ENCODE measurements around the gene SLC23A2.
"Not testable (repeated sequence)": the region's sequence is repeated elsewhere in the genome, so short reads cannot be mapped to it uniquely, and the experiment has no call there.

The SLC23A2 gene

GRCh38 chr20:4848829-4849228 lies 152.5 kb downstream of the SLC23A2 start:
- not testable (repeated sequence) for H3K27ac Mint-ChIP-seq; DNase-seq (ENCODE audit: low spot score in 2 of 2); H3K36me3 Mint-ChIP-seq; H3K27me3 Mint-ChIP-seq; H3K4me3 Mint-ChIP-seq; ATAC-seq (ENCODE audit: low read depth); H3K9me3 Mint-ChIP-seq
- H3K4me1 Mint-ChIP-seq = peaks cover 14% of the 10 kb centered on the region

GRCh38 chr20:4848041-4848440 lies 153.3 kb downstream of the SLC23A2 start:
- no peak for ATAC-seq (ENCODE audit: low read depth)
- Mint-ChIP-seq H3K27ac (no peak overlapping the region), H3K4me3 (no peak overlapping the region)

GRCh38 chr20:4846821-4847220 lies 154.5 kb downstream of the SLC23A2 start:
- H3K4me1 Mint-ChIP-seq = peaks cover 14% of the 10 kb centered on the region
- H3K36me3 Mint-ChIP-seq = no peaks in the 10 kb centered on the region
- no peaks in the 10 kb centered on the region for H3K27me3 Mint-ChIP-seq
- ATAC-seq (ENCODE audit: low read depth) = no peak
- peaks cover 2% of the 10 kb centered on the region for H3K9me3 Mint-ChIP-seq
- H3K4me3 Mint-ChIP-seq = no peak overlapping the region
- H3K27ac Mint-ChIP-seq = no peak overlapping the region
- no peak for DNase-seq (ENCODE audit: low spot score in 2 of 2)

More at GRCh38 chr20:4848041-4848440, 153.3 kb downstream of the SLC23A2 start:
- peaks cover 2% of the 10 kb centered on the region for H3K36me3 Mint-ChIP-seq
- peaks cover 2% of the 10 kb centered on the region for H3K9me3 Mint-ChIP-seq
- H3K27me3 Mint-ChIP-seq = no peaks in the 10 kb centered on the region
- DNase-seq (ENCODE audit: low spot score in 2 of 2) = no peak
- peaks cover 14% of the 10 kb centered on the region for H3K4me1 Mint-ChIP-seq

- no peaks in the 10 kb centered on the region for H3K36me3 Mint-ChIP-seq
- peak overlapping the region; percentile 87 for H3K27ac Mint-ChIP-seq
- H3K27me3 Mint-ChIP-seq = no peaks in the 10 kb centered on the region
- ATAC-seq (ENCODE audit: low read depth) (peak; percentile 62), DNase-seq (ENCODE audit: low spot score in 2 of 2) (no peak)
- peaks cover 19% of the 10 kb centered on the region for H3K4me1 Mint-ChIP-seq
- H3K9me3 Mint-ChIP-seq = peaks cover 2% of the 10 kb centered on the region
- peak overlapping the region; percentile 59 for H3K4me3 Mint-ChIP-seq
Observed at GRCh38 chr20:4844751-4845465, 156.4 kb downstream of the SLC23A2 start.

- Mint-ChIP-seq H3K27me3 (no peaks in the 10 kb centered on the region), H3K4me3 (peak overlapping the region; percentile 59), H3K27ac (peak overlapping the region; percentile 87)
Observed at GRCh38 chr20:4844325-4844724, 157.0 kb downstream of the SLC23A2 start.

GRCh38 chr20:4840801-4841200 lies 160.5 kb downstream of the SLC23A2 start:
- ATAC-seq (ENCODE audit: low read depth) = no peak
- peaks cover 3% of the 10 kb centered on the region for H3K36me3 Mint-ChIP-seq
- peaks cover 2% of the 10 kb centered on the region for H3K9me3 Mint-ChIP-seq
- DNase-seq (ENCODE audit: low spot score in 2 of 2) = no peak
- no peaks in the 10 kb centered on the region for H3K27me3 Mint-ChIP-seq
- H3K27ac Mint-ChIP-seq = no peak overlapping the region
- H3K4me1 Mint-ChIP-seq = peaks cover 18% of the 10 kb centered on the region
- no peak overlapping the region for H3K4me3 Mint-ChIP-seq

More at GRCh38 chr20:4844325-4844724, 157.0 kb downstream of the SLC23A2 start:
- Mint-ChIP-seq H3K4me1 (peaks cover 19% of the 10 kb centered on the region), H3K36me3 (peaks cover 2% of the 10 kb centered on the region), H3K9me3 (peaks cover 2% of the 10 kb centered on the region)
- ATAC-seq (ENCODE audit: low read depth) = no peak
- no peak for DNase-seq (ENCODE audit: low spot score in 2 of 2)

GRCh38 chr20:4838526-4838925 lies 162.8 kb downstream of the SLC23A2 start:
- ATAC-seq (ENCODE audit: low read depth) (no peak), DNase-seq (ENCODE audit: low spot score in 2 of 2) (no peak)
- Mint-ChIP-seq H3K9me3 (no peaks in the 10 kb centered on the region), H3K27me3 (no peaks in the 10 kb centered on the region), H3K4me1 (peaks cover 11% of the 10 kb centered on the region), H3K36me3 (peaks cover 5% of the 10 kb centered on the region), H3K27ac (no peak overlapping the region), H3K4me3 (no peak overlapping the region)

- Mint-ChIP-seq H3K4me3 (no peak overlapping the region), H3K27ac (no peak overlapping the region), H3K4me1 (peaks cover 12% of the 10 kb centered on the region), H3K9me3 (peaks cover 3% of the 10 kb centered on the region), H3K27me3 (no peaks in the 10 kb centered on the region), H3K36me3 (peaks cover 5% of the 10 kb centered on the region)
- ATAC-seq (ENCODE audit: low read depth) (no peak), DNase-seq (ENCODE audit: low spot score in 2 of 2) (no peak)
Observed at GRCh38 chr20:4837760-4838159, 163.6 kb downstream of the SLC23A2 start.

- DNase-seq (ENCODE audit: low spot score in 2 of 2) (no peak), ATAC-seq (ENCODE audit: low read depth) (no peak)
- Mint-ChIP-seq H3K27ac (no peak overlapping the region), H3K27me3 (no peaks in the 10 kb centered on the region), H3K4me1 (peaks cover 12% of the 10 kb centered on the region), H3K36me3 (peaks cover 6% of the 10 kb centered on the region), H3K4me3 (no peak overlapping the region), H3K9me3 (peaks cover 3% of the 10 kb centered on the region)
Observed at GRCh38 chr20:4836935-4837334, 164.4 kb downstream of the SLC23A2 start.

GRCh38 chr20:4836473-4836872 lies 164.8 kb downstream of the SLC23A2 start:
- ATAC-seq (ENCODE audit: low read depth) = no peak
- H3K36me3 Mint-ChIP-seq = peaks cover 9% of the 10 kb centered on the region
- no peaks in the 10 kb centered on the region for H3K27me3 Mint-ChIP-seq
- H3K4me1 Mint-ChIP-seq = peaks cover 12% of the 10 kb centered on the region
- no peak for DNase-seq (ENCODE audit: low spot score in 2 of 2)
- peaks cover 7% of the 10 kb centered on the region for H3K9me3 Mint-ChIP-seq
- H3K27ac Mint-ChIP-seq = no peak overlapping the region
- H3K4me3 Mint-ChIP-seq = no peak overlapping the region

GRCh38 chr20:4835244-4836177 lies 165.8 kb downstream of the SLC23A2 start:
- Mint-ChIP-seq H3K4me3 (no peak overlapping the region), H3K4me1 (peaks cover 7% of the 10 kb centered on the region), H3K36me3 (peaks cover 9% of the 10 kb centered on the region), H3K27me3 (no peaks in the 10 kb centered on the region), H3K27ac (no peak overlapping the region), H3K9me3 (peaks cover 7% of the 10 kb centered on the region)
- ATAC-seq (ENCODE audit: low read depth) = no peak
- DNase-seq (ENCODE audit: low spot score in 2 of 2) = no peak

- H3K27me3 Mint-ChIP-seq = no peaks in the 10 kb centered on the region
- no peak overlapping the region for H3K27ac Mint-ChIP-seq
- no peak overlapping the region for H3K4me3 Mint-ChIP-seq
- DNase-seq (ENCODE audit: low spot score in 2 of 2) (no peak), ATAC-seq (ENCODE audit: low read depth) (no peak)
- H3K9me3 Mint-ChIP-seq = peaks cover 7% of the 10 kb centered on the region
- peaks cover 5% of the 10 kb centered on the region for H3K4me1 Mint-ChIP-seq
- peaks cover 11% of the 10 kb centered on the region for H3K36me3 Mint-ChIP-seq
Observed at GRCh38 chr20:4833074-4833728, 168.1 kb downstream of the SLC23A2 start.

- ATAC-seq (ENCODE audit: low read depth) (no peak), DNase-seq (ENCODE audit: low spot score in 2 of 2) (no peak)
- no peaks in the 10 kb centered on the region for H3K27me3 Mint-ChIP-seq
- H3K27ac Mint-ChIP-seq = no peak overlapping the region
- peaks cover 2% of the 10 kb centered on the region for H3K4me1 Mint-ChIP-seq
- peaks cover 7% of the 10 kb centered on the region for H3K9me3 Mint-ChIP-seq
- H3K36me3 Mint-ChIP-seq = peaks cover 13% of the 10 kb centered on the region
- no peak overlapping the region for H3K4me3 Mint-ChIP-seq
Observed at GRCh38 chr20:4832469-4832868, 168.8 kb downstream of the SLC23A2 start.

- ATAC-seq (ENCODE audit: low read depth) = no peak
- Mint-ChIP-seq H3K27ac (no peak overlapping the region), H3K9me3 (peaks cover 7% of the 10 kb centered on the region), H3K27me3 (no peaks in the 10 kb centered on the region), H3K4me1 (peaks cover 2% of the 10 kb centered on the region), H3K36me3 (peaks cover 15% of the 10 kb centered on the region), H3K4me3 (no peak overlapping the region)
- DNase-seq (ENCODE audit: low spot score in 2 of 2) = no peak
Observed at GRCh38 chr20:4830696-4831095, 170.6 kb downstream of the SLC23A2 start.

Data from memory B cell (primary cell).